MM.1S (cell line): ENCODE results near the gene SMCHD1.

Experiments
- CTCF ChIP-seq: fragments of 300-600 bp; sonication (generic); IDR thresholded peaks from 2 replicates; pipeline ENCODE4 v1.5.1; 2016; ENCODE audit warnings: antibody characterized with exemption, low read length, mixed read lengths
- EZH2 ChIP-seq: fragments of 300-600 bp; sonication (generic); optimal IDR thresholded peaks from 2 replicates; pipeline ENCODE3; 2017; ENCODE audit warnings: low read depth, mild to moderate bottlenecking, antibody characterized with exemption, low read length, mixed read lengths
- EZH2phosphoT487 ChIP-seq: fragments of 300-600 bp; sonication (generic); IDR thresholded peaks from 2 replicates; pipeline ENCODE4 v1.6.1; 2018; ENCODE audit warnings: antibody characterized with exemption, low read length

- TF ChIP-seq CTCF (no peak), EZH2phosphoT487 (no peak), EZH2 (no peak)
These were observed at the start of gene SMCHD1 for GRCh38 chr18:2655178-2655953.
